Measurements from ENCODE around the gene ENTREP3.

DNA sequence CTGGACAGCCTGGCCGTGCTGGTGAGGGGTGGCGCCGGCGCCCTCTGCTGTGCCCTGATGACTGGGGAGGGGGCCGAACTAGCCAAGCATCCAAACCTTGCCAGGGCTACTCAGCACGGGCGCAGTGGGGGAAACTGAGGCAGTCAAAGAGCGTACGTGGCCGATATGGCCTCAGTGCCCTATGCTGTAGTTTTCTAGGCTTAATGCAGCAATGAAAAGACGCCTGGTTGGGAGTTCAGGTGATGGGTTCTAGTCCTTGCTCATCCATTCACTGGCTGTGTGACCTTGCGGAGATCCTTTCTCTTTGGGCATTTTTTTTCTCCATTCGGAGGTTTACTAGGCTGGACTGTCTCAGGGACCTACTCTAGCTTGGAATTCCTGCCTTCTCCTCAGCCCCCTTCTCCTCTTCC, 46.0 kb downstream of the ENTREP3 start:
- TF ChIP-seq CTCF (IDR thresholded peaks at IDR 0.05) (no peak), POLR2A (IDR thresholded peaks at IDR 0.05) (no peak)
